KOPT-K1 (cell line): ENCODE measurements around the gene TAF1B.

Experiments used
- H3K27ac ChIP-seq: fragments of 200-600 bp; sonication (generic); 2 replicates; pipeline ENCODE4 v1.5.1; 2016; ENCODE audit warnings: antibody characterized with exemption, mild to moderate bottlenecking, low read depth, low read length; ENCODE audit not compliant: poor library complexity, severe bottlenecking
- H3K36me3 ChIP-seq: fragments of 200-600 bp; sonication (generic); 2 replicates; pipeline ENCODE4 v1.5.1; 2017; ENCODE audit warnings: antibody characterized with exemption, mild to moderate bottlenecking, low read length, moderate library complexity; ENCODE audit not compliant: insufficient read depth
- H3K9me3 ChIP-seq: fragments of 200-600 bp; sonication (generic); 2 replicates; pipeline ENCODE4 v1.5.1; 2017; ENCODE audit warnings: antibody characterized with exemption, low read length, mild to moderate bottlenecking; ENCODE audit not compliant: insufficient read depth, poor library complexity, severe bottlenecking

The TAF1B gene

GRCh38 chr2:9843229-9844035 lies at the start of gene TAF1B:
TAF1B (plus strand) TSS chr2:9843474; CDS start chr2:9843542, 68 bp downstream.
- no peaks in the 10 kb centered on the region for H3K9me3 ChIP-seq
- peaks cover 34% of the 10 kb centered on the region for H3K36me3 ChIP-seq
- peak within 1 kb of the TSS; percentile 89 for H3K27ac ChIP-seq

- no peaks in the 10 kb centered on the region for H3K36me3 ChIP-seq
- H3K27ac ChIP-seq, result no peak overlapping the region
- H3K9me3 ChIP-seq, result no peaks in the 10 kb centered on the region
Measured at GRCh38 chr2:9793918-9794717, 49.2 kb upstream of the TAF1B start.

- H3K9me3 ChIP-seq, result no peaks in the 10 kb centered on the region
- no peaks in the 10 kb centered on the region for H3K36me3 ChIP-seq
- no peak overlapping the region for H3K27ac ChIP-seq
Measured at GRCh38 chr2:9795071-9795470, 48.2 kb upstream of the TAF1B start.

- no peak overlapping the region for H3K27ac ChIP-seq
- no peaks in the 10 kb centered on the region for H3K9me3 ChIP-seq
- no peaks in the 10 kb centered on the region for H3K36me3 ChIP-seq
Measured at GRCh38 chr2:9796056-9797010, 46.9 kb upstream of the TAF1B start.

- Histone ChIP-seq H3K9me3 (no peaks in the 10 kb centered on the region), H3K27ac (no peak overlapping the region), H3K36me3 (no peaks in the 10 kb centered on the region)
Measured at GRCh38 chr2:9797086-9797485, 46.2 kb upstream of the TAF1B start.

GRCh38 chr2:9797681-9798556 lies 45.4 kb upstream of the TAF1B start:
- H3K36me3 ChIP-seq, result no peaks in the 10 kb centered on the region
- no peak overlapping the region for H3K27ac ChIP-seq
- H3K9me3 ChIP-seq, result no peaks in the 10 kb centered on the region

- Histone ChIP-seq H3K9me3 (no peaks in the 10 kb centered on the region), H3K36me3 (no peaks in the 10 kb centered on the region), H3K27ac (peak overlapping the region; percentile 45)
Measured at GRCh38 chr2:9799011-9799596, 44.2 kb upstream of the TAF1B start.

GRCh38 chr2:9799729-9800632 lies 43.3 kb upstream of the TAF1B start:
- H3K36me3 ChIP-seq, result no peaks in the 10 kb centered on the region
- H3K27ac ChIP-seq, result peak overlapping the region; percentile 45
- no peaks in the 10 kb centered on the region for H3K9me3 ChIP-seq

GRCh38 chr2:9800639-9800974 lies 42.7 kb upstream of the TAF1B start:
- no peaks in the 10 kb centered on the region for H3K9me3 ChIP-seq
- no peaks in the 10 kb centered on the region for H3K36me3 ChIP-seq
- H3K27ac ChIP-seq, result no peak overlapping the region

GRCh38 chr2:9800975-9801726 lies 42.1 kb upstream of the TAF1B start:
- H3K36me3 ChIP-seq, result no peaks in the 10 kb centered on the region
- H3K9me3 ChIP-seq, result no peaks in the 10 kb centered on the region
- H3K27ac ChIP-seq, result no peak overlapping the region

GRCh38 chr2:9802576-9802993 lies 40.7 kb upstream of the TAF1B start:
- Histone ChIP-seq H3K36me3 (no peaks in the 10 kb centered on the region), H3K27ac (no peak overlapping the region), H3K9me3 (no peaks in the 10 kb centered on the region)

GRCh38 chr2:9803023-9803805 lies 40.1 kb upstream of the TAF1B start:
- Histone ChIP-seq H3K9me3 (no peaks in the 10 kb centered on the region), H3K36me3 (no peaks in the 10 kb centered on the region), H3K27ac (no peak overlapping the region)
